NCI-H748 (cell line): ENCODE data around the gene FADS1.

Source experiments
- DNase-seq: peaks from one replicate; lab custom pipeline; 2025; ENCODE audit not compliant: unreplicated experiment; lab: John Stamatoyannopoulos, UW

Gene FADS1

DNA sequence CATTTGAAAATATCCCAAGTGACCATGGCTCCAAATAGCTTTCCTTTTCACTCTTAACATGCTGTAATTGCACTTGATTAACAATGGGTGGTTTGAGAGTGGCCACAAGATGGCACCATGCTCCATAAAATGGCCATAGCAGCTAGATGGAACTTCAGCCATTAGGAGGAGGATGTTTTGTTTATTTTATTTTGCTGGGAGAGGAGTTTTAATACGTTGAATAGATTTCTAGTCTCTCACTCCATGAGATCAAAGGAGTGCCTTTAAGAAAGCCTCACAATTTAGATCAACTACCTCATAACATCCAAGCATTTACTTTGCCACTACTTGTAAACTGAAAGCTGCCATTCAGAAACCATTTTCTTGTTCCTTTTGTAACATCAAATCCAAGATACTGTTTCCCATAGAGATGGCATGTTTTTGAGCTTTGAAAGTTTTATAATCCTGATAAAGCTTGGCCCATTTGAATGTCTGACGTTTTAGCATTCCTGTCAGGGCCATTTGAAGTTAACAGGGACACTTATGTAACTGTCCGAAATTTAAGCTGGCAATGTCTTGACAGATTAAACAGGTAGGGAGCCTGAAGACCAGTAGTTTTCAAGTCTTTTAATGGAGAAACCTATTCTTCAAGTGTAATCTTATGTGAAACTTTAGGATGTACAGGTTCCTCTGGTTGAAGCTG, 19.4 kb downstream of the FADS1 start:
- DNase-seq = peak; percentile 72

GRCh38 chr11:61795876-61796526, 20.8 kb downstream of the FADS1 start:
- no peak for DNase-seq

DNA sequence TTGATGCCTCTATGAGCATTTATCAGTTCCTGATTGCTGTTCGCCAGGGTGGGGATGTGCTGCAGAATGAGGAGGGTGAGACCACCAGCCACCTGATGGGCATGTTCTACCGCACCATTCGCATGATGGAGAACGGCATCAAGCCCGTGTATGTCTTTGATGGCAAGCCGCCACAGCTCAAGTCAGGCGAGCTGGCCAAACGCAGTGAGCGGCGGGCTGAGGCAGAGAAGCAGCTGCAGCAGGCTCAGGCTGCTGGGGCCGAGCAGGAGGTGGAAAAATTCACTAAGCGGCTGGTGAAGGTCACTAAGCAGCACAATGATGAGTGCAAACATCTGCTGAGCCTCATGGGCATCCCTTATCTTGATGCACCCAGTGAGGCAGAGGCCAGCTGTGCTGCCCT, 21.3 kb downstream of the FADS1 start:
- no peak for DNase-seq

DNA sequence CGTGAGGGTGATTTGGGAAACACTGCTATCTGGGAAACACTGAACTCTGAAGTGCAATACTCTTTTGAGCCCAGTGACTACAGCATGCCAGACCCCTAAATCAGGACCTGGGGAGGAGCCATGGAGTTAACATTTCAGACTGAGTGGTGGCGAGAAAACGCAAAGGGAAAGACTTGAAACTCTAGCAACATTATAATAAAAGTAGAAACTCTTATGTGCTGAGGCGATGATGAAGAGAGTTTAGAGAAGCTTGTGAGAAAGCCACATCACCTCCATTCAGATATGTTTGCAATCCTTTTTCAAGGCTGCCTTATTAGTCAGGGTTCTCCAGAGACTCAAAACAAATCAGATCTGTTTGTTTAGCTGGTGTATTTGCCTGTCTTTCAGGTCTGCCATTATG, 22.2 kb downstream of the FADS1 start:
- no peak for DNase-seq

GRCh38 chr11:61793829-61794204, 23.0 kb downstream of the FADS1 start:
- DNase-seq = no peak

- DNase-seq = peak; percentile 44
Measured at GRCh38 chr11:61793083-61793828, 23.5 kb downstream of the FADS1 start.

DNA sequence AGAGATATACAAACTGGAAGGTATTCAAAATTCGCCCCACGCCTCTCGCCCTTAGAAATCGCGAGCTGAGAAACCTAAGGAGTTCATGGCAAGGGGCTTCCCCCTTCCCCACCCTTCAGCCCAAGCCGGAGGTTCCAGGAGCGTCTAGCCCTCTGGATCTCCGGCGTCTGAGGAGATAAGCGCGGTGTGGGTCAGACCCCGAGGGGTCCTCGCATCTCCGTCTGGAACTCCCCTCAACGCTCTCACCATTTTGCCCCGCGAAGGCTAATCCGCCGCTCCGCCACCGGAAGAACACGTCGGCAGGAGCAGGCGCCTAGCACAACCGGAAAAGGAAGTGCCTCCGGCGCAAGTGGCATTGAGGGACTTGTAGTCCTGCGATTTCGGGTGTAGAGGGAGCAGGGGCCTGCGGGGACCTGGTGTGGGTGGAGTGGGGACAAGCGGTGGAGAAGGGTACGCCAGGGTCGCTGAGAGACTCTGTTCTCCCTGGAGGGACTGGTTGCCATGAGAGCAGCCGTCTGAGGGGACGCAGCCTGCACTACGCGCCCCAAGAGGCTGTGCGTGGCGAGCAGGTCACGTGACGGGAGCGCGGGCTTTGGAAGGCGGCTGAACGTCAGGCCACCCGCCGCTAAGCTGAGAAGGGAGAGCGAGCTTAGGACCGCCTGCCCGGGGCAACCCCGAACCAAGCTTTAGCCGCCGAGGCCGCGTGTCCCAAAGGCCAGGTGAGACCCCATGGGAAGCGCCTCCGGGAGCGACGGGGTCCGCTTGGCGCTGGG, 24.3 kb downstream of the FADS1 start, which contains the start of the genes FEN1 and TMEM258:
FEN1 (plus strand) TSS at position 602 of the 773 bp plus-strand sequence. CDS start 2,451 bp downstream, outside the sequence.
TMEM258 (minus strand) TSS at position 290 of the 773 bp plus-strand sequence; CDS start at position 249, 41 bp downstream.
- DNase-seq = peak; percentile 94

- peak; percentile 90 for DNase-seq
Measured at GRCh38 chr11:61791737-61792309, 25.0 kb downstream of the FADS1 start.

DNA sequence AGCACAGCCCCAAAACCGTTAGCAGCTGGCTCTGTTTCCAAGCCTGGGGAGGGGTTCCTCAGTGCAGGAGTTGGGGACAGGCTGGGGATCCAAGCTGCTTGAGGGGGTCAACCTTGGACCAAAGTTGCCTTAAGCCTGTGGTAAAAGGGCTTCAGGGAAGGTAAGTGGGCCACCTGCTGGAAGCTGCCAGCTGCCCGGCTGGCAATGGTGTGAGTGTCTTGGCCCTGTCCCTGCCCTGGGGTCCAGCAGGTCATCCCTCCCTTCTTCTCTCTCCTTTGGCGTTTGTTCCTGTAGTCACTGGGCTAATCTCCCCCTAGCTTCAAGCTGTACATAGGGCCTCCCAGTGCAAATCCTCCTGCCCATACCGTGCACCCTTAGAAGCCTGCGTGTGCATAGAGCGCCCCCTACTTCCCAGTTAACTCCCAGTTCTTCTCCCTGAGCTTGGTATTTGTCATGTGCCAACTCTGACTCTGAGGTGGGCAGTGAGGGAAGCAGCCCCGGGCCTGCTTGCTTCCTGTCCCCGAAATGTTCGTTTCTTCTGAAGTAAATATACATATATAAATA, 28.8 kb downstream of the FADS1 start:
- DNase-seq = peak; percentile 30

DNA sequence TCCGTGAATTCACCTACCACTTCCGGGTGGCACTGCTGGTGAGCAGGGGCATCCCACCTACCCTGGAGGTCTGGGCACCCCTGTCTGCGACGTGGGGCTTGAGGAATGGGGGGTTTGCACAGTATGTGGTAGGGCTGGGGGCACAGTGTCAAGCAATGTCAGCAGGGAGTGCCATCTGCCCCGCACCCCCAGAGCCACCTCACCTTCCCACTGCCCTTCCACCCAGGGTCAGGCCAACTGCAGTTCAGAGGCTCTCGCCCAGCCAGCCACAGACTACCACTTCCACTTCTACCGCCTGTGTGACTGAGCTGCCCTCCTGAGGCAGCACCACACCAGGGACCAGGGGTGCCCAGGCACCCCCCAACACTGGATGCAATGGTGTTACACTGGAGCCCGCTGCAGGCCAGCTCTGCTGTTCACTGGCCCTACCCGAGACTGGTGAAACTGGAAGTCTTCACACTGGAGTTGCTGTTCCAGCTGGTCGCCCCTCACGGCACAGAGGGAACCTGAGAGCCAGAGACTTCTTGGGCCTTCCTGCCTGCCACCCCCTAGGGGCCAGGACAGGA, 30.9 kb downstream of the FADS1 start:
- no peak for DNase-seq

DNA sequence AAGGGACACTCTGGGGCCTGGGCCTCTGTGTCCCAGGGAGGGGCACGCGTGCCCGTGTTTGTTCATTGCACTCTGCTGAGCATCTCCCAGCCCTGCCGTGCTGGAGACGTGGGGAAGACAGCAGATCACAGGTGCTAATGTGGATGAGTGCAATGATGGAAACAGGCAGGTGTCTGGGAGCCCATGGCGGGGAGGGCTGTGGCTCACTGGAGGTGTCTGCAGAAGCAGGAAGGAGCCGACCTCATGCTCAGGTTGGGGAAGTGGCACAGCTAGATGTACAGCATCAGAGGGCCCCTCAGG, 32.3 kb downstream of the FADS1 start:
- DNase-seq = no peak

- DNase-seq = no peak
Measured at GRCh38 chr11:61783717-61784505, 32.9 kb downstream of the FADS1 start.

DNA sequence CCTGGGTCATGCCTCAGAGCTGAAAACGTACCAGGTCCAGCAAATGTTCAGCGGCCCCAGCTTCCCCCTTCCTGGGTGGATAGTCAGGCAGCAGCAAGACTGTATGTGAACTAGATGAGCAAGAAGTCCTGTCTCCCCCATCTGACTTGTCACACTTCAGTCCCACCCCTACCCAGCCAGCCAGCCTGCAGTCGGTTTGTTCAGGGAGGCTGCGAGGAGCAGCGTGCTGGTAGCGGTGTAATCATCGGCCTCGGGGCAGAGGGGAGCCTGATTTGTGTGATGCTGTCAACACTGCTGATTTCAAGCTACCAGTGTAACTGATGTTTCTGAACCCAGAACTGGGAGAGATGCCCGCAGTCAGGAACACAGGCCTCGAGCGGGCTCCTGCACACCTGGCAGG, 34.0 kb downstream of the FADS1 start:
- no peak for DNase-seq

GRCh38 chr11:61782299-61782698, 34.5 kb downstream of the FADS1 start:
- DNase-seq = no peak

- no peak for DNase-seq
Measured at GRCh38 chr11:61781585-61781984, 35.2 kb downstream of the FADS1 start.

DNA sequence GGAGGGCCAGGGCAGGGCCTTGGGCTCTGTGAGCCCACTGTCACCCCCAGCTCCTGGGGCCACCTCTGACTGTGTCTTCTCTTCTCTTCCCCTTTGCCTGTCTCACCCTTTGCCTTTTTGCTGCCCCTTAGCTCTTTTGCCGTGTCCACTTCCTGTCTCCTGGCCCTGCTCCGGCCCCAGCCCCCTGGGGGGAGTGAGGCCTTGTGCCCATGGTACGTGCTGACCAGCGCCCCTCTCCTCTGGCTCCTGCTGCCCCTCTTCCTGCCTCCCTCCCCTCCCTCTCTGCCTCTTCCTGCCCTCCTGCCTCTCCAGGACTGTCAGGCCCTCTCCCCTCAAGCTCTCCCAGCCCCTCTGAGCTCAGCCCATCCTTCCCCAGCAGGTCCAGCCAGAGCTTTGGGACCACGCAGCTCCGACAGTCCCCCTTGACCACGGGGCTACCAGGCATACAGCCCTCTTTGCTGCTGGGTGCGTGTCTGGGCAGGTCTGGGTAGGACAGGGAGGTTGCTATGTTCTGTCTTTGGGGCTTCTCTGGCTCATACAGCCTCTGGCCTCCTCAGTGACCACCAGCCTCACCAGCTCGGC, 36.1 kb downstream of the FADS1 start:
- no peak for DNase-seq

- DNase-seq = no peak
Measured at GRCh38 chr11:61779666-61780525, 36.9 kb downstream of the FADS1 start.

DNA sequence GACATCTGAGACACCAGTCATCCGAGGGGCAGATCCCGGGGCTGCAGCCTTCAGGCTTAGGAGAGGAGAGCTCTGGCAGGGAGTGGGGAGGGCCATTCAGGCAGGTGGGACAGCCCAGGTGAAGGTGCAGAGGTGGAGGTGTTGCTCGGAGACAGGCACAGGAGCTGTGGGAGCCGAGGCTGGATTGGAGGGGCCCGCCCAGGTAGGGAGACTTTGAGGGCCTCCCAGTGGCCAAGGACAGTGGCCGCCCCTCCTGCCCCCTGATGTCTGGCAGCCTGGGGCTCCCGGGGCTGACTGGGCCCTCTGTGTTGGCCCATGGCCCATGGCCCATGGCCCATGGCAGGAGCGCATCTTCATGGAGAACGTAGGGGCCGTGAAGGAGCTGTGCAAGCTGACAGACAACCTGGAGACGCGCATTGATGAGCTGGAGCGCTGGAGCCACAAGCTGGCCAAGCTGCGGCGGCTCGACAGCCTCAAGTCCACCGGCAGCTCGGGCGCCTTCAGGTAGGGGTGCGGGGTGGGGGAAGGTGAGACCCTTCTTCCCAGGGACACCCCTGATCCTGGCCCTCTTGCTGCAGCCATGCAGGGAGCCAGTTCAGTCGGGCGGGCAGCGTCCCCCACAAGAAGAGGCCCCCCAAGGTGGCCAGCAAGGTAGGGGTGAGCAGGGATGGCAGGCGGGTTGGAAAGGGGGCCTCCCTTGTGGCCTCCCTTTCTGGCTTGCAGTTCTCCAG, 37.7 kb downstream of the FADS1 start:
- no peak for DNase-seq
